Uterus (tissue), 2 donors: ENCODE results near the gene CHD2.

Experiments used
- CTCF ChIP-seq, 4 experiments: fragments of 200-600 bp in 2 of 4; fragments of 450-650 bp in 2 of 4; sonication (generic) in 2 of 4; IDR thresholded peaks; one replicate each; pipeline ENCODE4 v1.5.1; 2016 to 2019; ENCODE audit warnings: antibody characterized with exemption in 4 of 4, mild to moderate bottlenecking in 2 of 4, moderate library complexity in 1 of 4
- POLR2A ChIP-seq, 2 donors: fragments of 450-650 bp; IDR thresholded peaks; one replicate each; pipeline ENCODE4 v1.6.1; 2016; ENCODE audit warnings: antibody characterized with exemption in 2 of 2, mild to moderate bottlenecking in 1 of 2, moderate library complexity in 1 of 2

DNA sequence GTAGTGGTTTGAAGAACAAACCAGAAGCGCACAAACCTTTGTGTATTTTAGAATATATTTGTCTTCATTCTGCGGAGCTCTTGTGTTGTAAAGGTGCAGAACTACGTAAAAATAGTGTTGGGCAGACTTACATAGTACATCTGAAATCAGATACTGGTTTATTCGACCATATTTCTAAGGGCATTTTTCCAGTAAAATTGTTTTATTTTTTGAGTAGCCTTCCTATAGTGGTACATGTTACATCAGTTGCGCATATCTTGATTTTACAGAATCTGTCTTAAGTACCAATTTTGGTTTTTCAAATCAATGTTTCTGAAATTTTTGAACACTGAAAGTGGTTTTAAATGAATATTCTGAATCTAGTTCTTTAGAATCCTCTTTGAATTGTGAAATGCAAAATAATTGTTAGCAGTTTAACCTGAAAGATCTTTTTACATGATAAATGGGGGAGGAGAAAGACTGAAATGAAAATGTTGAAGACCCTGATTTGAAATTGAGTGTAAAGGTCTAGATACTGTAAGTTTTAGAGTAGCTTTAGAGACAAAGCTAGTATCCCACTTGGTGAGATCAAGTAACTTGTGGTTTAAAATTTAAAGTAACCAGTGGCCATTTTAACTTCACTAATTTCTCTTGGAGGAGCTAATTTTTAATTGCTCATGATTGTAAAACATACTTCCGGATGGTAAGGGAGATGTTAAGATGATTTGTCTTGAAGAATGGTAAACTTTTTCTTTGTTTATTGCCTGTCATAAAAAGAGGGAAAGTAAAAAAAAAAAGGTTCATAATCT is 15.5 kb upstream of the CHD2 start:
- TF ChIP-seq CTCF (IDR thresholded peaks at IDR 0.05) (no peak), POLR2A (IDR thresholded peaks at IDR 0.05) (no peak)
